T47D (cell line): ENCODE data around the gene CERS1.

Source experiments
- DNase-seq, 2 experiments: peaks; one replicate each; pipeline versions ENCODE4 v3.0.0 to v3.0.0-alpha.2; 2011 to 2012; ENCODE audit warnings: low read depth in 1 of 2, low spot score in 1 of 2
- JUND ChIP-seq: IDR thresholded peaks from 2 replicates; pipeline ENCODE4 v1.6.1; 2012; ENCODE audit warnings: low read depth
- in situ Hi-C: cut with HindIII; loops from 2 replicates; pipeline ENCODE4 v1.10.0; 2016; ENCODE audit warnings: low sequenced_read_pairs, low pct_unique_long_range_greater_than_20kb

The CERS1 gene

GRCh38 chr19:18889949-18890745 is 5.8 kb downstream of the CERS1 start:
- DNase-seq: no peak
- TF ChIP-seq JUND: no peak
- in situ Hi-C loops: no loop called here

- in situ Hi-C loops: no loop called here
- peak in 1 of 2 experiments; percentile 29 for DNase-seq
- no peak for TF ChIP-seq JUND
These were observed 9.0 kb downstream of the CERS1 start for GRCh38 chr19:18886972-18887371.

- in situ Hi-C loops: no loop called here
- DNase-seq: no peak
- no peak for TF ChIP-seq JUND
These were observed 12.2 kb downstream of the CERS1 start for GRCh38 chr19:18883526-18884304.

- in situ Hi-C loops: no loop called here
- DNase-seq: no peak
These were observed 14.5 kb downstream of the CERS1 start for GRCh38 chr19:18881491-18881890.

DNA sequence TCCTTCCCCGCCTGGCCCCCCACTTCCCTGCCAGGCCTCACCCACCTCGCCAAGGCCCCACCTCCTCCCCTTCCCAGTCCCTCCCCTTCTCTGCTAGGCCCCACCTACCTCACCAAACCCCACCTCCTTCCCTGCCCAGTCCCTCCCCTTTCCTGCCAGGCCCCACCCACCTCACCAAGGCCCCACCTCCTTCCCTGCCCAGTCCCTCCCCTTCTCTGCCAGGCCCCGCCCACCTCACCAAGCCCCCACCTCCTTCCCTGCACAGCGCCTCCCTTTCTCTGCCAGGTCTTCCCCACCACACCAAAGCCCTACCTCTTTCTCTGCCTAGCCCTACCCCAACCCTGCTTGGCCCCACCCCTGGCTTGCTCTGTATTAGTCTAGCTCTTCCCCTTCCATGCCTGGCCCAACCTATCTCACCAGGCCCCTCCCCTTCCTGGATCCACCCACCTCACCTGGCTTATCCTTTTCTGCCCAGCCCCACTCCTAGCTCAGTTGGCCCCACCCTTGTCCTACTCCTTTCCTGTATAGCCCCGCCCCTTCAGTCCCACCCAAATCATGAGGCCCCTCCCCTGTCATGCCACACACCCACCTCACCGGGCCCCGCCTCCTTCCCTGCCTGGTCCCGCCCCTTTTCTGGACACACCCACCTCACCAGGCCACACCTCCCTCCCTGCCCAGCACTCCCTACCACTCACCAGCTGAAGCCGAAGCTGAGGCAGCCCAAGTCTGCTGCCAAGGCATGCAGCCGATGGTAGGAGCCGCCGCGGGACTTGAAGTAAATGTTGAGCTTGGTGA is 16.2 kb downstream of the CERS1 start:
- peak in 1 of 2 experiments; percentile 96 for DNase-seq
- no peak for TF ChIP-seq JUND
- in situ Hi-C loops: no loop called here

More at GRCh38 chr19:18881491-18881890, 14.5 kb downstream of the CERS1 start:
- no peak for TF ChIP-seq JUND

DNA sequence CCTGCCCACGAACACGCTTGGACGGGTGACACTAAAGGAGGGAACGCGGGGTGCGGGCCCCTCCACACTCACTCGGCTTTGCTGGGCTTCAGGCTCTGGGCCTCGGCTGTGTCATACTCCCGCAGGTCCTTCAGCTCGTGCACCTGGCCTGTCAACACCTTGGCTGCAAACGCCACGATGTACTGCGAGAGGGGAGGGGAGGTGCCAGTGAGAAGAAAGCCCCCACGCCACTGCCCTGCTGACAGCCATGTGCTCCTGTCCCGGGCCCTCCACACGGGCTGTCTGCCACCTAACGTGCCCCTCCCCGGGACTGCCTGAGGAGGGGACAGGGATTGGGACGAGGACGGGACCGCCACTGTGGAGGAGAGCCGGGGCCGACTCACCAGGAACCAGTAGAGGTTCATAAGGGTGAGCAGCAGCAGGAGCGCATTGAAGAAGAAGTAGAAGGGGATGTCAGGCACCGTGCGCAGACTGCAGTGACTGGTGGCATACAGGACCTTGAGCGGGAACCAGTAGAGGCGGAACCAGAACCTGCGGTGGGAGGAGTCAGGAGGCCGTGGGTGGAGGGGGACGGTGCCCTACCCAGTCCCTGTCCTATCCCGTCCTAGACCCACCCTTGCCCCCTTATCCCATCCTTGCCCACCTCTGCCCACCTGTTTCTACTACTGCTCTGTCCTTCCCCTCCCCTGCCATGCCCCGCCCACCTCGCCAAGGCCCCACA is 16.9 kb downstream of the CERS1 start:
- in situ Hi-C loops: no loop called here
- TF ChIP-seq JUND: no peak
- DNase-seq: no peak

DNA sequence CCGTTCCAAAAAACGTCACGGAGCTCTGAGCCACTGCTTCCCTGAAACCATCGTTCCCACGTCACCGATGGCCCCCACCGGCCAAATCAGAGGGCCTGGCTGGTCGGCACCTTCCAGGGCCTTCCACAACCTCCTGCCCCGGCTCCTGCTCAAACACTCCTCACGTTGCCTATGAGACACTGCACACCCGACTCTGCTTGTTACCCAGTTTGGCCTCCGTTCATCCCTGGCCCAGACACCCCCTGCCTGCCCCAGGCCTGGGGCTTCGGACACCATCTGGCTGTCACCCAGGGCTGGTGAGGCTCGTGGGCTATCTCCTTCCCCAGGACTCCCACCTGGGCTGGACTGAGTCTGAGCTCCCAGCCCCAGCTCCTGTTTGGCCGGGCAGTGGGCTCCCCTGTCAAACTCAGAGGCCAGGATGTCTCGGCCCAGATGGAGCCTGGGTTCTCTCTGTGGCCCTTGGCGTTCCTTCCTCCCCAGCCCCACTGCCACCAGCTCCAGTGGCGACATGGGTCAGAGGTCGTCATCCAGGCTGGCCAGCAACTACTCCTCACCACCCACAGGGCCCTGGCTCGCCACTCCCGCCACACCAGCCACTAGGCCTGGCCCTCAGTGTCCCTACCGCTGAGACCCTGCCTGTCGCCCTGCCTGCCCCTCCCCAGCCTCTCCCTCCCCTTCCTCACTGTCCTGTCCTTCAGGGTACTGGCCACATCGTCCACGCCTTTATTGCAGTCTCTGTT is 17.7 kb downstream of the CERS1 start:
- in situ Hi-C loops: no loop called here

DNA sequence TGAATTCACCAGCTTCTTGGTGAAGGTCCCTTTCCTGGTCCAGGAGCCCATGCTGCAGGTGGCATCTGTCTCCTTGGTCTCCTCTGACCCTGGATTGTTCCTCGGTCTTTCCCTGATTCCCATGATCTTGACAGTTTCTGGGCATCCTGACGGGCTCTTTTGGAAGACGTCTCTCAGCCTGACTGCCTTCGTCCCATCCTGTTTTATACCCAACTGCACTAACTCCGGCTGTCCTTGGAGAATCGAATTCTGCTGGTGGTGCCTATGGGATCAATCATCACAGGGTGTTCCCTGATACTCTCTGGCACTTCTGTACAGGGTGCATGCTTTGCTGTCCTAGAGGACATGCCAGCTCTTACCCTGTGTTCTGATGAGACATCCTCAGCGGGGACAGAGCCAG is 19.1 kb downstream of the CERS1 start:
- no peak for DNase-seq
- no peak for TF ChIP-seq JUND
- in situ Hi-C loops: no loop called here

More for the DNA sequence above, 17.7 kb downstream of the CERS1 start:
- DNase-seq: no peak
- no peak for TF ChIP-seq JUND

- in situ Hi-C loops: no loop called here
- TF ChIP-seq JUND: no peak
- DNase-seq: no peak
These were observed 20.2 kb downstream of the CERS1 start for GRCh38 chr19:18875726-18876125.

- in situ Hi-C loops: no loop called here
- TF ChIP-seq JUND: no peak
- no peak for DNase-seq
These were observed 24.4 kb downstream of the CERS1 start for GRCh38 chr19:18871543-18871942.

GRCh38 chr19:18870531-18871172 is 25.3 kb downstream of the CERS1 start:
- TF ChIP-seq JUND: no peak
- in situ Hi-C loops: no loop called here
- no peak for DNase-seq
